ENCODE measurements around the gene ROBO1.

The ROBO1 gene

GRCh38 chr3:78605178-78605577, 1162.6 kb downstream of the ROBO1 start:
- Histone ChIP-seq H3K4me3 (ENCODE audit: insufficient read depth, low read length, poor library complexity, severe bottlenecking) (no peak overlapping the region), H4K20me1 (ENCODE audit: low read depth, low read length) (no peaks in the 10 kb centered on the region), H3F3A (ENCODE audit: insufficient read depth) (no peaks in the 10 kb centered on the region), H2AFZ (ENCODE audit: low read depth, low read length, severe bottlenecking) (no peak overlapping the region), H3K27me3 (ENCODE audit: low read length) (no peaks in the 10 kb centered on the region), H3K4me2 (ENCODE audit: low read depth, low read length, poor library complexity, severe bottlenecking) (no peak overlapping the region), H3K9me3 (ENCODE audit: insufficient read depth, low read length) (no peaks in the 10 kb centered on the region), H3K27ac (ENCODE audit: low read depth, low read length) (no peak overlapping the region), H3K36me3 (ENCODE audit: low read length) (no peaks in the 10 kb centered on the region), H3K79me2 (ENCODE audit: insufficient read depth, low read length) (no peaks in the 10 kb centered on the region), H3K9ac (ENCODE audit: low read length) (no peak overlapping the region), H3K9me2 (replicated peaks; ENCODE audit: insufficient read depth, low read length) (no peaks in the 10 kb centered on the region)
- TF ChIP-seq, protein P1, sequence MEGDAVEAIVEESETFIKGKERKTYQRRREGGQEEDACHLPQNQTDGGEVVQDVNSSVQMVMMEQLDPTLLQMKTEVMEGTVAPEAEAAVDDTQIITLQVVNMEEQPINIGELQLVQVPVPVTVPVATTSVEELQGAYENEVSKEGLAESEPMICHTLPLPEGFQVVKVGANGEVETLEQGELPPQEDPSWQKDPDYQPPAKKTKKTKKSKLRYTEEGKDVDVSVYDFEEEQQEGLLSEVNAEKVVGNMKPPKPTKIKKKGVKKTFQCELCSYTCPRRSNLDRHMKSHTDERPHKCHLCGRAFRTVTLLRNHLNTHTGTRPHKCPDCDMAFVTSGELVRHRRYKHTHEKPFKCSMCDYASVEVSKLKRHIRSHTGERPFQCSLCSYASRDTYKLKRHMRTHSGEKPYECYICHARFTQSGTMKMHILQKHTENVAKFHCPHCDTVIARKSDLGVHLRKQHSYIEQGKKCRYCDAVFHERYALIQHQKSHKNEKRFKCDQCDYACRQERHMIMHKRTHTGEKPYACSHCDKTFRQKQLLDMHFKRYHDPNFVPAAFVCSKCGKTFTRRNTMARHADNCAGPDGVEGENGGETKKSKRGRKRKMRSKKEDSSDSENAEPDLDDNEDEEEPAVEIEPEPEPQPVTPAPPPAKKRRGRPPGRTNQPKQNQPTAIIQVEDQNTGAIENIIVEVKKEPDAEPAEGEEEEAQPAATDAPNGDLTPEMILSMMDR (IDR thresholded peaks at IDR 0.05; ENCODE audit: insufficient read depth, low read length, poor library complexity, severe bottlenecking) = no peak
- no peak for TF ChIP-seq EZH2phosphoT487 (conservative IDR thresholded peaks at IDR 0.05; ENCODE audit: low read length)

DNA sequence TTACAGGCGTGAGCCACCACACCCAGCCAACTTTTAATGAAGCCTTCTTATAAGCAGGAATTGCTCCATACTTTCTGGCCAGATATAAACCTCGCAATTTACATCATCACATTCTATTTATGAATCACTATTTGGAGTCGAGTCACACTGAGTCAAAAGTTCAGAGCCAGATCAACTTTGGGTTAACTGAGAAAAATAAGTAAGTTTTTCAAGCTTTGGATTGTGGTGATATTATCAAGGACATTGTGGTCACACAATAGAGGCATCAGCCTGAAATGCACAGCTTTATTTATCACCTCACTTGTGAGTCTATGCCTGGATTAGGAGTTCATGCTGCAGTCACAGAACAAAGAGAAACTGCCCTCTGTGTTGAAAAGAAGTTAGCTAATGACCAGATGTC, 1163.5 kb downstream of the ROBO1 start:
- Histone ChIP-seq H2AFZ (ENCODE audit: low read depth, low read length, severe bottlenecking) (no peak overlapping the region), H3K9ac (ENCODE audit: low read length) (no peak overlapping the region), H3K4me2 (ENCODE audit: low read depth, low read length, poor library complexity, severe bottlenecking) (no peak overlapping the region), H3K36me3 (ENCODE audit: low read length) (no peaks in the 10 kb centered on the region), H3K9me3 (ENCODE audit: insufficient read depth, low read length) (no peaks in the 10 kb centered on the region), H4K20me1 (ENCODE audit: low read depth, low read length) (no peaks in the 10 kb centered on the region), H3K27me3 (ENCODE audit: low read length) (no peaks in the 10 kb centered on the region), H3K27ac (ENCODE audit: low read depth, low read length) (no peak overlapping the region), H3K4me3 (ENCODE audit: insufficient read depth, low read length, poor library complexity, severe bottlenecking) (no peak overlapping the region), H3K9me2 (replicated peaks; ENCODE audit: insufficient read depth, low read length) (no peaks in the 10 kb centered on the region), H3F3A (ENCODE audit: insufficient read depth) (no peaks in the 10 kb centered on the region), H3K79me2 (ENCODE audit: insufficient read depth, low read length) (no peaks in the 10 kb centered on the region)
- no peak for TF ChIP-seq EZH2phosphoT487 (conservative IDR thresholded peaks at IDR 0.05; ENCODE audit: low read length)
- TF ChIP-seq, protein P1 (IDR thresholded peaks at IDR 0.05; ENCODE audit: insufficient read depth, low read length, poor library complexity, severe bottlenecking) = no peak

DNA sequence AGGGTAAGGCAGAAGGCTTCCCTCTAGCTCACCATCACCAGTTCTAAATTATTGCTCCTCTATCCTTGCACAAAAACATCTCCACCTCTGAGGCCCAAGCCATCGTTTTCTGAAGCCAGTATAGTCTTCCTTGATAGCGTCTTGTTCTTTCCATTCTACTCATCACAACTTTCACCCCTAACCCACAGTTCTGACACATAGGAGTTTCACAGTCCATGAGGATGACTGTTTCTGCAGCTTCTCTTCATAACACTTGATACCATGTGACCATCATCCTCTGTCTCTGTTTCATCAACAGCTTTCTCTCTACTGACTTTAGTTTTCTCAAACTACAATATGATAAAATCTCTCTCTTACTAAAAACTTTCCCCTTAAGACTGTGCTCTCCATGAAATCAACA, 1166.5 kb downstream of the ROBO1 start:
- no peaks in the 10 kb centered on the region for H4K20me1 ChIP-seq (ENCODE audit: low read depth, low read length)
- no peak overlapping the region for H2AFZ ChIP-seq (ENCODE audit: low read depth, low read length, severe bottlenecking)
- no peak overlapping the region for H3K4me3 ChIP-seq (ENCODE audit: insufficient read depth, low read length, poor library complexity, severe bottlenecking)
- H3F3A ChIP-seq (ENCODE audit: insufficient read depth) = no peaks in the 10 kb centered on the region
- H3K27me3 ChIP-seq (ENCODE audit: low read length) = no peaks in the 10 kb centered on the region
- H3K9me3 ChIP-seq (ENCODE audit: insufficient read depth, low read length) = no peaks in the 10 kb centered on the region
- H3K9me2 ChIP-seq (replicated peaks; ENCODE audit: insufficient read depth, low read length) = no peaks in the 10 kb centered on the region
- no peaks in the 10 kb centered on the region for H3K79me2 ChIP-seq (ENCODE audit: insufficient read depth, low read length)
- H3K4me2 ChIP-seq (ENCODE audit: low read depth, low read length, poor library complexity, severe bottlenecking) = no peak overlapping the region
- no peaks in the 10 kb centered on the region for H3K36me3 ChIP-seq (ENCODE audit: low read length)
- H3K27ac ChIP-seq (ENCODE audit: low read depth, low read length) = no peak overlapping the region
- H3K9ac ChIP-seq (ENCODE audit: low read length) = no peak overlapping the region
- TF ChIP-seq, protein P1 (IDR thresholded peaks at IDR 0.05; ENCODE audit: insufficient read depth, low read length, poor library complexity, severe bottlenecking) = no peak
- no peak for TF ChIP-seq EZH2phosphoT487 (conservative IDR thresholded peaks at IDR 0.05; ENCODE audit: low read length)
